ENCODE measurements around the gene QRSL1.

- TF ChIP-seq CTCF (IDR thresholded peaks at IDR 0.05) (no peak), ZFX (IDR thresholded peaks at IDR 0.05; ENCODE audit: borderline replicate concordance) (no peak)
Measured at GRCh38 chr6:106630366-106630765, 988 bp downstream of the QRSL1 start.
